ENCODE measurements around the gene SKA3. TPM values are rescaled to one million over a fixed set of nuclear protein-coding genes. Genes with fewer than 3 reads are reported as not detected.

Gene SKA3
- total RNA-seq, 1 donor from 2014 or later, result 1.2 TPM

- no peak for ATAC-seq
- DNase-seq (ENCODE audit: low spot score), result no peak
- intact Hi-C loops (cut with DNase I), result no loop called here
Observed at GRCh38 chr13:21121616-21122015, 54.7 kb downstream of the SKA3 start.

DNA sequence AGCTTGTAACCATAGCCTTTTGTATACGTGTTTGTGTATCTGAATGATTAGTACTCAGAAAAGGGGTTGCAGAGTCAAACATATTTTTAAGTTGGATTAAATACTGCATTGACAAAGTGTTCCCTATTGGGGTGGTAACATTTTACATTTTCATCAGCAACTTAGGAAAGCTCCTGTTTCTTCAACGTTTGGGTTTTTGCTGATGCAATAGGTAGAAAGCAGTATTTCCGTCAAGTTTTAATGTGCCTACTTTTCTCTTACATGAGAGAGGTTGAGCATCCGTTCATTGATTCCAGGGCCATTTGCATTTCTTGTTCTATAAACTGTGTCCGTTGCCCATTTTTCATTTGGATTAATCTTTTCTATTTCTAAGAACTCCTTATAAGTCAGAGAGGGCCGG is 56.2 kb downstream of the SKA3 start:
- ATAC-seq, result no peak
- intact Hi-C loops (cut with DNase I), result no loop called here
- no peak for DNase-seq (ENCODE audit: low spot score)

DNA sequence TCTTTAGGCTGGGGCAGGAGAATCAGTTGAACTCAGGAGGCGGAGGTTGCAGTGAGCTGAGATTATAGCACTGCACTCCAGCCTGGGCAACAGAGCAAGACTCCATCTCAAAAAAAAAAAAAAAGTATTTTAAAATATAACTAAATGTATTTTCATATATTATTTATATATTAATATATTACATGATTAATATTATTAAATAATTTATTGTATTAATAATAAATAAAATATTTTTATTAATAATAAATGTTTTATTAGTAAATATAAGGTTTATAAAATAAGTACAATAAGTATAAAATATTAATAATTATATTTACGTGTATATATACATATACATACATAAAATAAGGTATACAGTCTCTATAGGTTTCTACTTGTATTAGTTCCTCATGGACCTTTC is 56.8 kb downstream of the SKA3 start:
- DNase-seq (ENCODE audit: low spot score) (no peak), ATAC-seq (no peak)
- intact Hi-C loops (cut with DNase I), result loop anchor here (2.0 kb wide), 1 partner anchor 51 kb away; no protein-coding TSS in a partner anchor

DNA sequence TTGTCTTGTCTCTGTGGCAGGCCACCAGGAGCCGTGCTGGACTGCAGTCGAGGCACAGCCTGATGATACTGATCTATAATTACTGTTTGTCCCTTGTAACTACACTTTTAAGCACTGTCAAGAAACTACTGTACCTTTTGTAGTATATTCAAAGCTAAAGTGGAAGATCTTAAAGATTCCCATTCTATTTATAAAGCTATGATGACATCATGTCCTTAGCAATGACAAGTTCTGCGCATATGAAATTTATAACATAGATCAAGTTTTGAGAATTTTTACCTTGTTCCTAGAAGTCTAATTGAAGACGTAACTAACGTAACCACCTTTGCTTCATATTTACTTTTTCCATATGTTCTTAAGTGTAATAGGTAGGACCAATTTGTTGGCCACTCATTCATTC is 58.2 kb downstream of the SKA3 start:
- ATAC-seq, result no peak
- DNase-seq (ENCODE audit: low spot score), result no peak
- intact Hi-C loops (cut with DNase I), result loop anchor here (2.0 kb wide), 1 partner anchor 53 kb away; no protein-coding TSS in a partner anchor

DNA sequence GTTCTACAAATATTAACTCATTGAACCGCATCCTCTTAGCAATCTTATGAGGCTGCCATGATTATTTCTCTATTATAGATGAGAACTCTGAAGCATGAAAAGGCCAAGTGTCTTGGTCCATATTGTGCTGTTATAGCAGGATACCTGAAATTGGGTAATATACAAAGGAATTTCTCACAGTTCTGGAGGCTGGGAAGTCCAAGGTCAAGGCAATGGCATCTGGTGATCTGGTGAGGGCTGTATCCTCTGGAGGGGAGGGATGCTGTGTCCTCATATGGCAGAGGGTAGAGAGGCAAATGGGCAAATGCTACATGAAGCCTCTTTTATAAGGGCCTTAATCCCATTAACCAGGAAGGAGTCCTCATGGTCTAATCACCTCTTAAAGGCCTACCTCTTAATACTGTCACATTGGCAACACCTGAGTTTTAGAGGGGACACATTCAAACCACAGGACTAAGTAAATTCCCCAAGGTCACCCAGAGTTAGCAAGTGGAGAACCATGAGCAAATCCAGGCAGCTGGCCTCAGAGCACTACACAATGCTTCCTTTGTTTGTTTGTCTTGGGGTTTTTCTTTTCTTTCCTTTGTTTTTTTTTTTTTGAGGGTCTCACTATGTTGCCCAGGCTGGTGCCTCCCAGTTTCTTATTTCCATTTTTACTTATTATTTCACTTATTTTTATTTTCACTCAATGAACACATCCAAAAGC is 59.1 kb downstream of the SKA3 start:
- DNase-seq (ENCODE audit: low spot score), result no peak
- intact Hi-C loops (cut with DNase I), result no loop called here

DNA sequence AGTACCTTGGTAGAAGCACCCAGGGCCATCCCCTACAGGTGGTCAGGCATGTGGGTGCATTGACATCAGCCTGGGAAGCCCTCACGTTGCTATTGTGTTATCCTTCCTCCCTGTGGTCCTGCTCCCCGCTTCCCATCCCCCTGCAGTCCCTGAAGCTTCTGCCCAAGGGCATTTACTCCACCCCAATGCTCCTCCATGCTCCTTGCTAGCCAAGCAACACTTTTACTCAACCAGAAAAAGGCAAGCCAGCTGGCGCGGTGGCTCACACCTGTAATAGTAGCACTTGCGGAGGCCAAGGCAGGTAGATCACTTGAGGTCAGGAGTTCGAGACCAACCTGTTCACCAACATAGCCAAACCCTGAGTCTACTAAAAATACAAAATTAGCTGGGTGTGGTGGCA is 60.2 kb downstream of the SKA3 start:
- intact Hi-C loops (cut with DNase I), result no loop called here
- DNase-seq (ENCODE audit: low spot score) (no peak), ATAC-seq (no peak)

More for the DNA sequence above, 59.1 kb downstream of the SKA3 start:
- no peak for ATAC-seq

GRCh38 chr13:21115231-21115630 is 61.1 kb downstream of the SKA3 start:
- DNase-seq (ENCODE audit: low spot score), result no peak
- intact Hi-C loops (cut with DNase I), result no loop called here
- no peak for ATAC-seq

- intact Hi-C loops (cut with DNase I), result no loop called here
- DNase-seq (ENCODE audit: low spot score), result no peak
- no peak for ATAC-seq
Observed at GRCh38 chr13:21111546-21111945, 64.8 kb downstream of the SKA3 start.

DNA sequence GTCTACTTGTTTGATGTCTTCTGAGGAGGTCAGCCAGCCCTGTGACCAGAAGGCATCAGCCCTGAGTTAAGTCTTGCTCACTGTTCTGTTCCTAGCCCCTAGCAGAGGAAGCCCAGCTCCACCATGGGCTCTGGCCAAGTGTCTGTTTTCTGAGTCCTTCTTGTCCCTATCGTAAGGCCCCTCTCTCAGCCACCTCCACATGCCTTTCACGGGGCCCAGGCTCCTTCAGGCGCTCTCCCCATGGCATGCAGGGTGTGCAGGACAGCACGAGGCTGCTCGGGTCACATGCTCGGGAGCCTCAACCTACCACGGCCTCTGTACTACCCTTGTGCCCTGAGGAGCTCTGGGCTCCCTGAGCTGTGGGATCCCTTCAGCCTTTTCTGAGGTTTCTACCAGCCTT is 67.2 kb downstream of the SKA3 start:
- no peak for ATAC-seq
- DNase-seq (ENCODE audit: low spot score), result no peak
- intact Hi-C loops (cut with DNase I), result no loop called here

DNA sequence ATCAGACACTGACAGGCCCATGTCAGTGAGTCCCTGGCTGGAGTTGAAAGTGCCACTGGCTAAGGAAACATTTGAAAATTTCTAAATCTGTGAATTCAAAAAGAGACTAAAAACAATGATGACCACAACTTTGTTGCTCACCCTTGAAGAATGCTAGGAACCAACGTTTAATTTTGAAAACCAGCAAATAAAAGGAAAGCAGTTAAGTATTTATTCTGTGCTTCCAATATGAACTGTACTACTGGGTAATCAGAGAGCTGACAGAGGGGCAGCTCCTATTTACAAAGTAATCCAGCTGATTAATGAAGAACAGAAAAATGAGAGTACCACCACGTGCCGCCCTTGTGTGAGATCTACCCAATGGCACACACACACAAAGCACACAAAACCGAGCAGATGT is 70.3 kb downstream of the SKA3 start:
- DNase-seq (ENCODE audit: low spot score) (no peak), ATAC-seq (no peak)

DNA sequence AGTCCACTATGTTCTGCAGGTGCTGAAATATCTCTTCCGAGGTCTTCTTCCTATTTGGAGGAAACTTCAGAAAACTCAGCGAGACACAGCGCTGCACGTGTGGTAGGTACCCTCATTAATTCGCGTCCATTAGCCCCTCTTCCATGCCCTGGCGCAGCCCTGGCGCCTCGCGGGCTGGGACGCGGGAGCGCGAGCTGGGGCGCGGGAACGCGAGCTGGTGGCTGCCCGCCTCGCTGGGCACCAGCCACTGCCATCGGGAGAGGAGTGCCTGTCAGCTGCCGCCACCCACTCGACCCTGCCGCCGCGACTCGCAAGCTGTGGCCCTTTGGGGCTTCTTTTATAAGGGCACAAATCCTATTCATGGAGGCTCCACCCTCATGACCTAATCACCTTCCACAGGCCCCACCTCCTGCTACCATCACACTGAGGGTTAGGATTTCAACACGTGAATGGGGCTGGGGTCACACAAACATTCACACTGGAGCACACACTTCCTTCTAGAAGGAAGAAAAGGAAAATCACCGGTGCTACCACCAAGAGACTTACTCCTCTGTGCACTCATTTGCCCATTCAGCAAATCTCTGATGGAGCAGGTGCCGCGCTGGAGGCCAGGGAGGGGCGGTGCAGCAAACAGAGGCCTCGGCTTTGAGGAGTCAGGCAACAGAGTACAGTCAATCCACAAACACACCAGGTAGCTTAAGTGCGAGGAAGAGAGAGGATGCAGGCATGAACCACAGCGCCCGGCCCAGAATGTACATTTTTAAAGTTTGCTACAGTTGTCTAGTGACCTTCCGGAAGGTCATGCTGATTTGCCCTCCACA is 71.9 kb downstream of the SKA3 start:
- no peak for DNase-seq (ENCODE audit: low spot score)
- no peak for ATAC-seq
- intact Hi-C loops (cut with DNase I), result no loop called here

More for the DNA sequence above, 70.3 kb downstream of the SKA3 start:
- intact Hi-C loops (cut with DNase I), result no loop called here

Other genes starting within 250 kb of the SKA3 start
- 59.1 TPM for gene LATS2, start 115.0 kb downstream of the SKA3 start, total RNA-seq
- gene SAP18, start 36.4 kb downstream of the SKA3 start, total RNA-seq, result 183 TPM
- 10.1 TPM for gene MRPL57, start 106 bp upstream of the SKA3 start, total RNA-seq

All from sciatic nerve (tissue), 2 donors.